ENCODE data around the gene STX1A. TPM values are rescaled to one million over a fixed set of nuclear protein-coding genes. Genes with fewer than 3 reads are reported as not detected.

STX1A gene
- total and polyA plus RNA-seq, 2 of the 4 experiments (the other 2 are of a cell fraction), result 9.3 to 22.0 TPM

DNA sequence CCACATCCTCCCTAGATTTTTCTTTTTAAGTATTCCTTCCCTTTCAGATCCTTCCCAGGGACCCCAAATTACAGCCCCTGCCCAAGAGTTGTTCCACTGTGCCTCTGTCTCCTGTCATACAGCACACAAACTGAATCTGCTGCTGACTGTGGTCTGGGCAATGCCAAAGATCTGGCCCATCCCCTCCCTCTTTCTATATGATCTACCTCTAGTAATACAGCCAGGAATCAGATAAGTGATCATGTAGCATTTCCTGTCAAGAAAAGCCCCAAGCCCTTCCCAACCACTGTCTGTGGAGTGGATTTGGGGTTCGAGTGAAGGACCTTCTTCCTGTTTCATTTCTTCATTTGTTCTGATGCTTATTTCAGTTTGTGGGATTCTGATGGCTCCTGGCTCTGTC, 6.7 kb downstream of the STX1A start:
- POLR2A ChIA-PET (ENCODE audit: unreplicated experiment), result no interaction called here
- dilution Hi-C loops (cut with HindIII; ENCODE audit: low sequenced_read_pairs, unreplicated experiment), result no loop called here
- Histone ChIP-seq H4K20me1 (ENCODE audit: insufficient read depth, low read length) (peaks cover 91% of the 10 kb centered on the region), H3K4me2 (ENCODE audit: low read depth, low read length) (no peak overlapping the region), H3K14ac (replicated peaks; ENCODE audit: low read depth, low read length) (no peak overlapping the region), H3K9me1 (ENCODE audit: insufficient read depth, low read length) (peaks cover 21% of the 10 kb centered on the region), H3K9me3 (ENCODE audit: control insufficient read depth, insufficient read depth, low read length) (no peaks in the 10 kb centered on the region), H2BK5ac (ENCODE audit: low read depth, low read length, poor library complexity, severe bottlenecking) (no peak overlapping the region), H3K9ac (ENCODE audit: low read depth, low read length) (no peak overlapping the region), H3K36me3 (ENCODE audit: control insufficient read depth, insufficient read depth, low read length) (peaks cover 5% of the 10 kb centered on the region; the same call in 1 of the 2 replicates), H3K4me3 (ENCODE audit: insufficient read depth, low read depth, low read length) (no peak overlapping the region), H4K91ac (ENCODE audit: insufficient read depth, low read depth, low read length) (no peak overlapping the region), H3K4ac (ENCODE audit: low read depth, low read length) (no peak overlapping the region), H3K79me1 (ENCODE audit: low read depth in 1 of 2, low read length in 2 of 2) (peaks cover 27 to 87% of the 10 kb centered on the region in 2 experiments), H3K27me3 (ENCODE audit: control insufficient read depth, insufficient read depth, low read length) (no peaks in the 10 kb centered on the region), H2AK5ac (ENCODE audit: low read depth, low read length) (no peak overlapping the region), H2AK9ac (replicated peaks; ENCODE audit: low read depth, low read length, poor library complexity) (no peak overlapping the region), H3K4me1 (ENCODE audit: control insufficient read depth, insufficient read depth, low read length) (peaks cover 21% of the 10 kb centered on the region), H2BK120ac (ENCODE audit: low read depth, low read length) (no peak overlapping the region), H2BK15ac (ENCODE audit: low read depth, low read length) (no peak overlapping the region), H3K23ac (ENCODE audit: low read depth, low read length) (no peak overlapping the region), H3K18ac (ENCODE audit: low read depth, low read length) (no peak overlapping the region), H4K8ac (ENCODE audit: low read depth in 2 of 2, low read length in 2 of 2) (no peak overlapping the region), H3K27ac (ENCODE audit: insufficient read depth, low read length) (no peak overlapping the region), H3K56ac (ENCODE audit: extremely low read depth, insufficient read depth, low read length) (no peak overlapping the region), H2AFZ (replicated peaks; ENCODE audit: low read length, poor library complexity) (no peak overlapping the region), H2BK20ac (ENCODE audit: low read depth, low read length) (no peak overlapping the region), H4K5ac (ENCODE audit: low read depth, low read length) (no peak overlapping the region)
- WGBS, 2 experiments (ENCODE audit: extremely low coverage in 2 of 2, insufficient read length in 1 of 2), result no CpG with 5 or more reads among the region's 1 CpG
- ATAC-seq (ENCODE audit: low read depth) (no peak), DNase-seq (no peak)
- CTCF ChIA-PET, result no interaction called here
- in situ Hi-C loops (cut with MboI; ENCODE audit: low sequenced_read_pairs), result no loop called here
- TF ChIP-seq, protein P1, sequence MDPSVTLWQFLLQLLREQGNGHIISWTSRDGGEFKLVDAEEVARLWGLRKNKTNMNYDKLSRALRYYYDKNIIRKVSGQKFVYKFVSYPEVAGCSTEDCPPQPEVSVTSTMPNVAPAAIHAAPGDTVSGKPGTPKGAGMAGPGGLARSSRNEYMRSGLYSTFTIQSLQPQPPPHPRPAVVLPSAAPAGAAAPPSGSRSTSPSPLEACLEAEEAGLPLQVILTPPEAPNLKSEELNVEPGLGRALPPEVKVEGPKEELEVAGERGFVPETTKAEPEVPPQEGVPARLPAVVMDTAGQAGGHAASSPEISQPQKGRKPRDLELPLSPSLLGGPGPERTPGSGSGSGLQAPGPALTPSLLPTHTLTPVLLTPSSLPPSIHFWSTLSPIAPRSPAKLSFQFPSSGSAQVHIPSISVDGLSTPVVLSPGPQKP (IDR thresholded peaks at IDR 0.05; ENCODE audit: borderline replicate concordance, low read depth, low read length), result no peak
- TF ChIP-seq CHD1 (IDR thresholded peaks at IDR 0.05; ENCODE audit: low read depth, low read length), result no peak
- TF ChIP-seq RFX5 (IDR thresholded peaks at IDR 0.05; ENCODE audit: low read depth, low read length), result no peak
- TF ChIP-seq BHLHE40 (IDR thresholded peaks at IDR 0.05; ENCODE audit: low read depth, low read length), result no peak
- no peak for TF ChIP-seq RAD21 (IDR thresholded peaks at IDR 0.05; ENCODE audit: low read length)
- TF ChIP-seq FOS (IDR thresholded peaks at IDR 0.05; ENCODE audit: low read depth, low read length), result no peak
- TF ChIP-seq MAFK (IDR thresholded peaks at IDR 0.05; ENCODE audit: low read depth, low read length), result no peak
- TF ChIP-seq, protein P2, sequence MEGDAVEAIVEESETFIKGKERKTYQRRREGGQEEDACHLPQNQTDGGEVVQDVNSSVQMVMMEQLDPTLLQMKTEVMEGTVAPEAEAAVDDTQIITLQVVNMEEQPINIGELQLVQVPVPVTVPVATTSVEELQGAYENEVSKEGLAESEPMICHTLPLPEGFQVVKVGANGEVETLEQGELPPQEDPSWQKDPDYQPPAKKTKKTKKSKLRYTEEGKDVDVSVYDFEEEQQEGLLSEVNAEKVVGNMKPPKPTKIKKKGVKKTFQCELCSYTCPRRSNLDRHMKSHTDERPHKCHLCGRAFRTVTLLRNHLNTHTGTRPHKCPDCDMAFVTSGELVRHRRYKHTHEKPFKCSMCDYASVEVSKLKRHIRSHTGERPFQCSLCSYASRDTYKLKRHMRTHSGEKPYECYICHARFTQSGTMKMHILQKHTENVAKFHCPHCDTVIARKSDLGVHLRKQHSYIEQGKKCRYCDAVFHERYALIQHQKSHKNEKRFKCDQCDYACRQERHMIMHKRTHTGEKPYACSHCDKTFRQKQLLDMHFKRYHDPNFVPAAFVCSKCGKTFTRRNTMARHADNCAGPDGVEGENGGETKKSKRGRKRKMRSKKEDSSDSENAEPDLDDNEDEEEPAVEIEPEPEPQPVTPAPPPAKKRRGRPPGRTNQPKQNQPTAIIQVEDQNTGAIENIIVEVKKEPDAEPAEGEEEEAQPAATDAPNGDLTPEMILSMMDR (conservative IDR thresholded peaks at IDR 0.05; ENCODE audit: low read depth, low read length), result no peak
- no peak for TF ChIP-seq RCOR1 (IDR thresholded peaks at IDR 0.05; ENCODE audit: insufficient replicate concordance, low read length)
- TF ChIP-seq MAZ (IDR thresholded peaks at IDR 0.05; ENCODE audit: borderline replicate concordance, low read depth, low read length), result no peak
- no peak for TF ChIP-seq MXI1 (IDR thresholded peaks at IDR 0.05; ENCODE audit: borderline replicate concordance, low read depth, low read length)
- TF ChIP-seq NFE2L2 (IDR thresholded peaks at IDR 0.05; ENCODE audit: low read depth, low read length), result no peak
- TF ChIP-seq POLR2A (IDR thresholded peaks at IDR 0.05; ENCODE audit: low read depth, low read length), result no peak
- no peak for TF ChIP-seq CEBPB (IDR thresholded peaks at IDR 0.05; ENCODE audit: low read depth, low read length)
- TF ChIP-seq SMC3 (IDR thresholded peaks at IDR 0.05; ENCODE audit: low read depth, low read length), result no peak
- intact Hi-C loops (cut with micrococcal nuclease), result no loop called here
- no TSS peak for BruUV-seq (replicated peaks)
